Measurements from ENCODE around the gene ICAM4. TPM values are rescaled to one million over a fixed set of nuclear protein-coding genes. Genes with fewer than 3 reads are reported as not detected.
A peak's percentile ranks its signal among the peaks of the same experiment; 100 is the strongest.

The ICAM4 gene
- total and polyA plus RNA-seq, 2 of the 13 experiments (the other 11 are each of a cell fraction or from before 2014, with no cell fraction given): 2.9 to 4.0 TPM

GRCh38 chr19:10332965-10333757 is 46.4 kb downstream of the ICAM4 start, which contains the start of gene RAVER1 (continued):
- TF ChIP-seq MEIS2 (CRISPR knock-in tag; IDR thresholded peaks at IDR 0.05): no peak
- peak; percentile 48; the same call in 1 of the 2 replicates for TF ChIP-seq ZNF556 (CRISPR knock-in tag; IDR thresholded peaks at IDR 0.05; ENCODE audit: borderline replicate concordance)
- TF ChIP-seq ZSCAN9 (CRISPR knock-in tag; IDR thresholded peaks at IDR 0.05; ENCODE audit: borderline replicate concordance): no peak
- TF ChIP-seq RFX1 (IDR thresholded peaks at IDR 0.05): peak; percentile 83
- TF ChIP-seq SIN3B (IDR thresholded peaks at IDR 0.05; ENCODE audit: low read length): peak; percentile 54; the same call in 1 of the 2 replicates
- TF ChIP-seq JDP2 (CRISPR knock-in tag; IDR thresholded peaks at IDR 0.05; ENCODE audit: borderline replicate concordance): no peak
- no peak; the same call in 1 of the 2 replicates for TF ChIP-seq PAWR (CRISPR knock-in tag; IDR thresholded peaks at IDR 0.05; ENCODE audit: borderline replicate concordance)
- no peak for TF ChIP-seq TSC22D2 (CRISPR knock-in tag; IDR thresholded peaks at IDR 0.05; ENCODE audit: borderline replicate concordance)
- TF ChIP-seq TRAFD1 (CRISPR knock-in tag; IDR thresholded peaks at IDR 0.05; ENCODE audit: borderline replicate concordance): 0 out of 2 replicates have a peak, but pooled peaks have one; percentile 71
- TF ChIP-seq ISL2 (CRISPR knock-in tag; IDR thresholded peaks at IDR 0.05): peak; percentile 51; the same call in 1 of the 2 replicates
- TF ChIP-seq FOSL1 (CRISPR knock-in tag; IDR thresholded peaks at IDR 0.05; ENCODE audit: borderline replicate concordance): no peak
- TF ChIP-seq ZNF276 (CRISPR knock-in tag; IDR thresholded peaks at IDR 0.05; ENCODE audit: low read depth): peak; percentile 64; the same call in 1 of the 2 replicates
- TF ChIP-seq AGO1 (IDR thresholded peaks at IDR 0.05; ENCODE audit: low read depth, low read length, poor library complexity, severe bottlenecking): peak; percentile 54
- TF ChIP-seq ZNF652 (CRISPR knock-in tag; IDR thresholded peaks at IDR 0.05; ENCODE audit: borderline replicate concordance, low read depth): no peak
- no peak for TF ChIP-seq CEBPG (CRISPR knock-in tag; IDR thresholded peaks at IDR 0.05)
- no peak for TF ChIP-seq MAFK (conservative IDR thresholded peaks at IDR 0.05 in 1 of 2, IDR thresholded peaks at IDR 0.05 in 1 of 2; ENCODE audit: low read length in 2 of 2)
- TF ChIP-seq TRIM22 (IDR thresholded peaks at IDR 0.05): no peak
- TF ChIP-seq ZNF746 (CRISPR knock-in tag; IDR thresholded peaks at IDR 0.05): peak; percentile 72
- peak; percentile 45; the same call in 1 of the 2 replicates for TF ChIP-seq MTA1 (CRISPR knock-in tag; IDR thresholded peaks at IDR 0.05; ENCODE audit: borderline replicate concordance)
- no peak for TF ChIP-seq NONO (IDR thresholded peaks at IDR 0.05)
- peak; percentile 49 for TF ChIP-seq NONO (CRISPR knock-in tag; conservative IDR thresholded peaks at IDR 0.05)
- peak; percentile 97 for TF ChIP-seq YY1 (IDR thresholded peaks at IDR 0.05; ENCODE audit: insufficient read depth, insufficient replicate concordance, low read depth, low read length)
- TF ChIP-seq USF2 (IDR thresholded peaks at IDR 0.05; ENCODE audit: low read depth, low read length): no peak
- peak; percentile 25; the same call in 1 of the 2 replicates for TF ChIP-seq USF2 (CRISPR knock-in tag; IDR thresholded peaks at IDR 0.05; ENCODE audit: borderline replicate concordance)
